HG02981 (cell line): ENCODE results near the gene TCF21.
"Not testable (repeated sequence)": the region's sequence is repeated elsewhere in the genome, so short reads cannot be mapped to it uniquely, and the experiment has no call there.

ENCODE experiments used
- ATAC-seq: cut with Tn5 transposase; IDR thresholded peaks from one replicate; pipeline ENCODE4 v1.9.1; 2021; ENCODE audit warnings: mild to moderate bottlenecking, moderate library complexity; ENCODE audit not compliant: unreplicated experiment

The TCF21 gene

GRCh38 chr6:133888929-133889556, at the start of gene TCF21:
Gene TCF21, plus strand, starts transcription at chr6:133889113. Its CDS starts 285 bp downstream, at chr6:133889398.
- ATAC-seq: no peak

GRCh38 chr6:133841176-133841575, 47.7 kb upstream of the TCF21 start:
- ATAC-seq: no peak

- ATAC-seq: no peak
Measured at GRCh38 chr6:133843098-133843497, 45.8 kb upstream of the TCF21 start.

- ATAC-seq: no peak
Measured at GRCh38 chr6:133844709-133845108, 44.2 kb upstream of the TCF21 start.

GRCh38 chr6:133854041-133854363, 34.9 kb upstream of the TCF21 start:
- no peak for ATAC-seq

- no peak for ATAC-seq
Measured at GRCh38 chr6:133854364-133855275, 34.3 kb upstream of the TCF21 start.

- ATAC-seq: no peak
Measured at GRCh38 chr6:133855276-133855990, 33.5 kb upstream of the TCF21 start.

GRCh38 chr6:133855991-133856370, 32.9 kb upstream of the TCF21 start:
- no peak for ATAC-seq

GRCh38 chr6:133856911-133857310, 32.0 kb upstream of the TCF21 start:
- no peak for ATAC-seq

- no peak for ATAC-seq
Measured at GRCh38 chr6:133857696-133858095, 31.2 kb upstream of the TCF21 start.

GRCh38 chr6:133861337-133861736, 27.6 kb upstream of the TCF21 start:
- not testable (repeated sequence) for ATAC-seq

- ATAC-seq: no peak
Measured at GRCh38 chr6:133863228-133863627, 25.7 kb upstream of the TCF21 start.

- ATAC-seq: no peak
Measured at GRCh38 chr6:133865680-133866079, 23.2 kb upstream of the TCF21 start.

GRCh38 chr6:133871131-133871530, 17.8 kb upstream of the TCF21 start:
- ATAC-seq: no peak

- ATAC-seq: no peak
Measured at GRCh38 chr6:133873538-133873937, 15.4 kb upstream of the TCF21 start.

- no peak for ATAC-seq
Measured at GRCh38 chr6:133877116-133877515, 11.8 kb upstream of the TCF21 start.

GRCh38 chr6:133880006-133880405, 8.9 kb upstream of the TCF21 start:
- ATAC-seq: no peak

GRCh38 chr6:133880896-133881295, 8.0 kb upstream of the TCF21 start:
- ATAC-seq: no peak

GRCh38 chr6:133886104-133886775, 2.7 kb upstream of the TCF21 start:
- ATAC-seq: no peak

- no peak for ATAC-seq
Measured at GRCh38 chr6:133887156-133887879, 1.6 kb upstream of the TCF21 start.

- no peak for ATAC-seq
Measured at GRCh38 chr6:133887880-133888230, 1.1 kb upstream of the TCF21 start.
